HFFc6 (cell line): ENCODE results near the gene ZBTB17. TPM values are rescaled to one million over a fixed set of nuclear protein-coding genes. Genes with fewer than 3 reads are reported as not detected.

ENCODE experiments used
- DNase-seq: peaks from one replicate; pipeline ENCODE4 v3.0.0-alpha.2; 2018
- H3K27ac Mint-ChIP-seq: 2 replicates; pipeline ENCODE4 v1.8.0; 2020; ENCODE audit warnings: mild to moderate bottlenecking, mixed read lengths
- H3K27me3 Mint-ChIP-seq: 2 replicates; pipeline ENCODE4 v1.8.0; 2021; ENCODE audit warnings: mild to moderate bottlenecking, moderate library complexity, mixed read lengths; ENCODE audit not compliant: insufficient read depth
- H3K36me3 Mint-ChIP-seq: 2 replicates; pipeline ENCODE4 v1.8.0; 2021; ENCODE audit warnings: low read depth, mixed read lengths
- H3K4me1 Mint-ChIP-seq: 2 replicates; pipeline ENCODE4 v1.8.0; 2020; ENCODE audit warnings: low read depth, mixed read lengths
- H3K4me3 Mint-ChIP-seq: 2 replicates; pipeline ENCODE4 v1.8.0; 2020; ENCODE audit warnings: mild to moderate bottlenecking, moderate library complexity, mixed read lengths
- H3K9me3 Mint-ChIP-seq: 2 replicates; pipeline ENCODE4 v1.8.0; 2020; ENCODE audit warnings: mild to moderate bottlenecking, mixed read lengths
- total RNA-seq, 6 experiments: library from RNA; stranded (reverse); fragmentation: NEBNext Ultra II Directional; extraction: Animal tissue kit (Norgen Biotek cat#: 25700); gene quantifications; 2 replicates in 1 of 6; 3 replicates in 5 of 6; pipeline ENCODE4 v1.2.3, GENCODE V29; 2021
- TF ChIP-seq, protein P1 (sequence below): fragments of 200-600 bp; sonication (generic); IDR thresholded peaks from 2 replicates; pipeline ENCODE4 v1.5.0; 2021; ENCODE audit warnings: antibody characterized with exemption, mild to moderate bottlenecking

The ZBTB17 gene
- total RNA-seq, 6 experiments from 2014 or later: 22.5 to 25.4 (median 24.1) TPM

DNA sequence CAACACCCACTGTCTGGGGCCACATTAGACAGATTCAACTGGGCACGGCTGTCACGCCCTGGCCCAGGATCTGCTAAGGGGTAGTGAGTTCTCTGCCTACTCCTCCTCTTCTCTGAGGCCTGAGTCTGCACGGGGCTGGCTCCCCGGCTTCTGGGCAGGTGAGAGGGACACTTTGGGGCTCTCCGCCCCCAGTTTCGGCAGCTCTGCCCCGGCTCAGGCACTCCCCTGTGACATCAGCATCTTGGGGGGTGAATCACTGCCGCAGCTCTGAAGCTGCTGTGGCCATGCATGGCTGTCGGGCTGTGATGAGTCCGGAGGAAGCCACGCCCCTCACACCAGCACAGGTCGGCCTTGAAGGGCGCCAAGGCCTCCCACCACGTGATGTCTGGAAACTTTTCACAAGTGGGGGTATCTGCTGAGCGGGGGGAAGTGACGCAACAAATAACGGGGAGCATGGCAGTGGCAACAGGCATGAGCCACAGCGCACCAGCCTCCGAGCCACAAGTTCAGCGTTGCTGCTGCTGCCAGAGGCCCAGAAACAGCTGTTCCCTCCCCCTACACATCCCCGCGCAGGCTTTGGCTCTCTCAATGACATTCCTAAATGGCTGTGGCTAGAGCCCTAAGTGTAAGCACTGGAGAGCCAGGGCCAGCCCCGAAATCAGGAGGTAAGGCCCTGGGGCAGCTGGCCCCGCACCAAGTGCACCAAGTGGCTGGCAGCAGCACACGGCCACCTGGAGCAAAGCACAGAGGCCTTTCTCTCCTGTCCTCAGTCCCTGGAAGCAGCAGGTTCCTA lies 26.3 kb downstream of the ZBTB17 start:
- Mint-ChIP-seq H3K36me3 (peaks cover 30% of the 10 kb centered on the region; the same call in 1 of the 2 replicates), H3K27ac (peak overlapping the region; percentile 100), H3K9me3 (no peaks in the 10 kb centered on the region), H3K4me1 (peaks cover 68% of the 10 kb centered on the region), H3K4me3 (peak overlapping the region; percentile 79), H3K27me3 (no peaks in the 10 kb centered on the region; the same call in none of the 2 replicates)
- TF ChIP-seq, protein P1, sequence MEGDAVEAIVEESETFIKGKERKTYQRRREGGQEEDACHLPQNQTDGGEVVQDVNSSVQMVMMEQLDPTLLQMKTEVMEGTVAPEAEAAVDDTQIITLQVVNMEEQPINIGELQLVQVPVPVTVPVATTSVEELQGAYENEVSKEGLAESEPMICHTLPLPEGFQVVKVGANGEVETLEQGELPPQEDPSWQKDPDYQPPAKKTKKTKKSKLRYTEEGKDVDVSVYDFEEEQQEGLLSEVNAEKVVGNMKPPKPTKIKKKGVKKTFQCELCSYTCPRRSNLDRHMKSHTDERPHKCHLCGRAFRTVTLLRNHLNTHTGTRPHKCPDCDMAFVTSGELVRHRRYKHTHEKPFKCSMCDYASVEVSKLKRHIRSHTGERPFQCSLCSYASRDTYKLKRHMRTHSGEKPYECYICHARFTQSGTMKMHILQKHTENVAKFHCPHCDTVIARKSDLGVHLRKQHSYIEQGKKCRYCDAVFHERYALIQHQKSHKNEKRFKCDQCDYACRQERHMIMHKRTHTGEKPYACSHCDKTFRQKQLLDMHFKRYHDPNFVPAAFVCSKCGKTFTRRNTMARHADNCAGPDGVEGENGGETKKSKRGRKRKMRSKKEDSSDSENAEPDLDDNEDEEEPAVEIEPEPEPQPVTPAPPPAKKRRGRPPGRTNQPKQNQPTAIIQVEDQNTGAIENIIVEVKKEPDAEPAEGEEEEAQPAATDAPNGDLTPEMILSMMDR: no peak
- DNase-seq: peak; percentile 99

DNA sequence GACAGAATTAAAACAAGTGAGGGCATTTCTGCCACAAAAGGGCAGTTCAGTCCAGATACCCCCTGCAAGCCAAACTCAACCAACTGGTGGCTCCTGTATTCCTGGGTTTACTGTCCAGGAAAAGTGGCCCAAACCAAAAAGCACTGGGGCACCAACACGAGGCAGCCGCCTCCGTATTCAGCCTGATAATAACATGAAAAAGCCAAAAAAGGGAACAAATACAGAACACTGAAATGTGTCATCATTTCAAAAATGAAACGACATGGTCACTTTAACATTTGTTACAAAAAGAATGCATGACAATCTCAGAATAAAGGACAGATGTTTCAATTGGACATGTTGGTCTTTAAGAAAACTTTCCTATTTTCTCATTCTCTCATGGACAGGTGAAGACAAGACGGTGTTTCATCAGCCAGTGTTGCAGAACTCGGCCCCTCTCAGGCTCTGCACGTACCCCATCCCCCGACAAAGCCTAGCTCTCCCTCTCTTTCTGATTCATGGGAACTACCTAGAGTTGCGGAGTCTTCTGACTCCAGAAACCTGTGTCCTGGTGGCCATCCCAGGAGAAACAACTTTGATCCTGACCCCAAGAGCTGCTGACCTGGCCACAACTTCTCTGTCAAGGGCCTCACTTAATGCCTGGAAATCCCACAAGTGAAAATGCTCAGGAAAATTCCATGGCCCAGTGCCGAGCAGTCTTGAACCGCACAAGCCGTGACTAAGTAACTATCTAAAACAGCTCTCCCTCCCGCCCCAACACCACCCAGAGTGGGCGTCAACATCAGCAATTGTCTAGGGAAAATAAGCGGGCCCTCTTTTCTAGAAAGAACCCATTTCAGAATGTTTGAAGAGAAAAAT lies 27.1 kb downstream of the ZBTB17 start:
- Mint-ChIP-seq H3K9me3 (no peaks in the 10 kb centered on the region), H3K4me3 (peak overlapping the region; percentile 79), H3K27ac (peak overlapping the region; percentile 100), H3K4me1 (peaks cover 61% of the 10 kb centered on the region), H3K36me3 (peaks cover 30% of the 10 kb centered on the region; the same call in 1 of the 2 replicates), H3K27me3 (peaks cover 4% of the 10 kb centered on the region)
- peak; percentile 93 for DNase-seq
- TF ChIP-seq, protein P1: peak; percentile 50

DNA sequence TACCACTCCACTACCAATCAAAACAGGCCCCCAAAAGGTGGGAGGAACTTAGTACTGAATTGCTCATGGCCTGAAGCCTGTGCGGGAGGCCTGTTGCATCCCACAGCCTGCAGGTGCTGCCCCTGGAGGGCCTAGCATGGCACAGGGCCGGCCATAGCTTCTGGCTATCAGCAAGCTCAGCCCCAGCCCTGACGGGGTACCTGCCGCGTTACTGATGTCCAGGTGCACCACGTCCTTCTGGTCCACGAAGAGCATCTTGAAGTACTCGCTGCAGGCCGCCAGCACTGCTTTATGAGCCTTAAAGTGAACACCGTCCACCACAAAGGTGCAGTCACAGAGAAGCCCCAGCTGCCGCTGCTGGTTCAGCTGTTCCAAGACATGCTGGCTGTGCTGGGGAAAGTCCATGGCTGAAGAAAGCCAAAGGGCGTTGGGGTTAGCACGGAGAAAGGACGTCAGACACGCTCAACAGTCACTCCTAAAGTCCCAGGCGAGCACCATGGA lies 27.8 kb downstream of the ZBTB17 start:
- Mint-ChIP-seq H3K27ac (peak overlapping the region; percentile 100), H3K9me3 (no peaks in the 10 kb centered on the region), H3K4me3 (peak overlapping the region; percentile 79), H3K4me1 (peaks cover 54% of the 10 kb centered on the region), H3K36me3 (peaks cover 30% of the 10 kb centered on the region; the same call in 1 of the 2 replicates), H3K27me3 (peaks cover 4% of the 10 kb centered on the region)
- TF ChIP-seq, protein P1: no peak
- DNase-seq: no peak

DNA sequence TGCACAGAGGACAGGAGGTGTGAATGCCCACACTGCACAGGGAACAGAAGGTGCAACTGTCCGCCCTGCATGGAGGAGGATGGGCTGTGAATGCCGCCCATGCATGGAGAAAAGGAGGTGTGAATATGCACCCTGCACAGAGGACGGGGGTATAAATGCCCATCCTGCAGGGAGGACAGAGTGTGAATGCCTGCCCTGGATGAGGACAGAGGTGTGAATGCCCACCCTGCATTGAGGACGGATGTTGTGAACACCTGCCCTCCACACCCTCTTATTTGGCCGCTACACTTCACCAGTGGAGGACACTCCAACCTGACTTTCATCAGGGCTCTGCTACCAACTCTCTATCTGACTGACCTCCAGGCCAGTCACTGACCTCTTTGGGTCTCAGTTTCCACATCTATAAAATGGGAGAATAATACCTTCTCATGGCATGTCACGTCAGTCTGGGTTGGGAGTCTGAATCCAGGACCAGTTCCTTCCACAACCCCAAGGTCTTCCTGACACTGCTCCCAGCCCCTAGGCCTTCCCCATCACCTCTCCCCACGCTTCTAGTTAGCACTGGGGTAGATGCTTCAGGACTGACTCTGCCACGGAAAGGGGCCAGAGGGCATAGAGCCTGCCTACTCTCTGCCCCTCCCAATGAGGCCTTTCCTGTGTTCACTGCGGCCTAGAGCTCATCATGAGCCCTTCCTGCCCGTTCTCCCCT lies 28.4 kb downstream of the ZBTB17 start:
- H3K36me3 Mint-ChIP-seq: peaks cover 30% of the 10 kb centered on the region; the same call in 1 of the 2 replicates
- no peaks in the 10 kb centered on the region for H3K9me3 Mint-ChIP-seq
- H3K27me3 Mint-ChIP-seq: peaks cover 4% of the 10 kb centered on the region
- no peak for DNase-seq
- H3K4me1 Mint-ChIP-seq: peaks cover 48% of the 10 kb centered on the region
- peak overlapping the region; percentile 25; the same call in 1 of the 2 replicates for H3K27ac Mint-ChIP-seq
- TF ChIP-seq, protein P1: no peak
- H3K4me3 Mint-ChIP-seq: no peak overlapping the region
